ENCODE data around the gene GNAI1. TPM values are rescaled to one million over a fixed set of nuclear protein-coding genes. Genes with fewer than 3 reads are reported as not detected.

GNAI1 gene
- 6.3 and 8.3 TPM in 2 replicates for total RNA-seq

GRCh38 chr7:80134536-80135308 lies at the start of gene GNAI1:
GNAI1 (plus strand) TSS chr7:80134831; CDS start chr7:80135161, 330 bp downstream.

